Measurements from ENCODE around the gene GFER.

GFER gene

GRCh38 chr16:1993731-1994131 lies 9.7 kb downstream of the GFER start:
- Histone ChIP-seq H3K4me1 (no peaks in the 10 kb centered on the region), H3K9me3 (no peaks in the 10 kb centered on the region), H3K27me3 (ENCODE audit: low read depth) (no peaks in the 10 kb centered on the region), H3K36me3 (replicated peaks) (peaks cover 20% of the 10 kb centered on the region), H3K4me3 (no peak overlapping the region)
- in situ Hi-C loops (cut with MboI; ENCODE audit: low sequenced_read_pairs), result loop anchor here (25.0 kb wide), 1 partner anchor 519 kb away; the partner anchor contains the start of genes AMDHD2 and ATP6V0C
- no peak for DNase-seq (ENCODE audit: low spot score in 2 of 2)

GRCh38 chr16:1997494-1998359 lies 13.7 kb downstream of the GFER start:
- Histone ChIP-seq H3K36me3 (replicated peaks) (peaks cover 56% of the 10 kb centered on the region), H3K4me1 (no peaks in the 10 kb centered on the region), H3K9me3 (no peaks in the 10 kb centered on the region), H3K4me3 (no peak overlapping the region), H3K27me3 (ENCODE audit: low read depth) (no peaks in the 10 kb centered on the region)
- in situ Hi-C loops (cut with MboI; ENCODE audit: low sequenced_read_pairs), result loop anchor here (25.0 kb wide), 1 partner anchor 515 kb away; the partner anchor contains the start of genes AMDHD2 and ATP6V0C
- no peak for DNase-seq (ENCODE audit: low spot score in 2 of 2)

- no peak for DNase-seq (ENCODE audit: low spot score in 2 of 2)
- Histone ChIP-seq H3K4me3 (no peak overlapping the region), H3K4me1 (no peaks in the 10 kb centered on the region), H3K9me3 (no peaks in the 10 kb centered on the region), H3K36me3 (replicated peaks) (peaks cover 63% of the 10 kb centered on the region), H3K27me3 (ENCODE audit: low read depth) (no peaks in the 10 kb centered on the region)
- in situ Hi-C loops (cut with MboI; ENCODE audit: low sequenced_read_pairs), result loop anchor here (25.0 kb wide), 1 partner anchor 514 kb away; the partner anchor contains the start of genes AMDHD2 and ATP6V0C
Observed at GRCh38 chr16:1998360-1998835, 14.4 kb downstream of the GFER start.

- in situ Hi-C loops (cut with MboI; ENCODE audit: low sequenced_read_pairs), result loop anchor here (25.0 kb wide), 1 partner anchor 513 kb away; the partner anchor contains the start of genes AMDHD2 and ATP6V0C
- H3K4me1 ChIP-seq, result peaks cover 2% of the 10 kb centered on the region
- no peaks in the 10 kb centered on the region for H3K9me3 ChIP-seq
- no peaks in the 10 kb centered on the region for H3K27me3 ChIP-seq (ENCODE audit: low read depth)
- H3K4me3 ChIP-seq, result no peak overlapping the region
- peaks cover 65% of the 10 kb centered on the region for H3K36me3 ChIP-seq (replicated peaks)
- DNase-seq (ENCODE audit: low spot score in 2 of 2), result no peak
Observed at GRCh38 chr16:1998852-1999801, 15.1 kb downstream of the GFER start.

GRCh38 chr16:1999866-2000514 lies 16.0 kb downstream of the GFER start:
- H3K36me3 ChIP-seq (replicated peaks), result peaks cover 65% of the 10 kb centered on the region
- in situ Hi-C loops (cut with MboI; ENCODE audit: low sequenced_read_pairs), result loop anchor here (25.0 kb wide), 1 partner anchor 512 kb away; the partner anchor contains the start of genes AMDHD2 and ATP6V0C
- H3K27me3 ChIP-seq (ENCODE audit: low read depth), result no peaks in the 10 kb centered on the region
- peaks cover 5% of the 10 kb centered on the region for H3K4me1 ChIP-seq
- DNase-seq (ENCODE audit: low spot score in 2 of 2), result no peak
- H3K4me3 ChIP-seq, result no peak overlapping the region
- H3K9me3 ChIP-seq, result no peaks in the 10 kb centered on the region

- peaks cover 71% of the 10 kb centered on the region for H3K36me3 ChIP-seq (replicated peaks)
Observed at GRCh38 chr16:2001035-2001434, 17.0 kb downstream of the GFER start.

GRCh38 chr16:2001456-2002355 lies 17.7 kb downstream of the GFER start:
- Histone ChIP-seq H3K4me1 (peaks cover 5% of the 10 kb centered on the region), H3K36me3 (replicated peaks) (peaks cover 71% of the 10 kb centered on the region), H3K4me3 (no peak overlapping the region), H3K27me3 (ENCODE audit: low read depth) (no peaks in the 10 kb centered on the region), H3K9me3 (no peaks in the 10 kb centered on the region)
- no peak for DNase-seq (ENCODE audit: low spot score in 2 of 2)
- in situ Hi-C loops (cut with MboI; ENCODE audit: low sequenced_read_pairs), result no loop called here

More at GRCh38 chr16:2001035-2001434, 17.0 kb downstream of the GFER start:
- peaks cover 5% of the 10 kb centered on the region for H3K4me1 ChIP-seq
- H3K4me3 ChIP-seq, result no peak overlapping the region
- H3K9me3 ChIP-seq, result no peaks in the 10 kb centered on the region
- no peaks in the 10 kb centered on the region for H3K27me3 ChIP-seq (ENCODE audit: low read depth)
- no peak for DNase-seq (ENCODE audit: low spot score in 2 of 2)
- in situ Hi-C loops (cut with MboI; ENCODE audit: low sequenced_read_pairs), result no loop called here

- H3K36me3 ChIP-seq (replicated peaks), result peaks cover 67% of the 10 kb centered on the region
- no peak for DNase-seq (ENCODE audit: low spot score in 2 of 2)
Observed at GRCh38 chr16:2002406-2003230, 18.6 kb downstream of the GFER start.

GRCh38 chr16:2003231-2003826 lies 19.3 kb downstream of the GFER start:
- no peak overlapping the region for H3K4me3 ChIP-seq
- no peaks in the 10 kb centered on the region for H3K9me3 ChIP-seq
- no peaks in the 10 kb centered on the region for H3K27me3 ChIP-seq (ENCODE audit: low read depth)
- H3K36me3 ChIP-seq (replicated peaks), result peaks cover 69% of the 10 kb centered on the region
- DNase-seq (ENCODE audit: low spot score in 2 of 2), result no peak
- H3K4me1 ChIP-seq, result peaks cover 18% of the 10 kb centered on the region
- in situ Hi-C loops (cut with MboI; ENCODE audit: low sequenced_read_pairs), result no loop called here

More at GRCh38 chr16:2002406-2003230, 18.6 kb downstream of the GFER start:
- Histone ChIP-seq H3K4me3 (no peak overlapping the region), H3K9me3 (no peaks in the 10 kb centered on the region), H3K4me1 (peaks cover 11% of the 10 kb centered on the region), H3K27me3 (ENCODE audit: low read depth) (no peaks in the 10 kb centered on the region)
- in situ Hi-C loops (cut with MboI; ENCODE audit: low sequenced_read_pairs), result no loop called here

- peaks cover 21% of the 10 kb centered on the region for H3K4me1 ChIP-seq
- H3K9me3 ChIP-seq, result no peaks in the 10 kb centered on the region
- DNase-seq (ENCODE audit: low spot score in 2 of 2), result peak; percentile 90 to 98
- no peak overlapping the region; the same call in 1 of the 2 replicates for H3K4me3 ChIP-seq
- in situ Hi-C loops (cut with MboI; ENCODE audit: low sequenced_read_pairs), result no loop called here
- H3K36me3 ChIP-seq (replicated peaks), result peaks cover 64% of the 10 kb centered on the region
- H3K27me3 ChIP-seq (ENCODE audit: low read depth), result no peaks in the 10 kb centered on the region
Observed at GRCh38 chr16:2003827-2004641, 20.0 kb downstream of the GFER start.
